ENCODE results near the gene LIPC.

- TF ChIP-seq CTCF (IDR thresholded peaks at IDR 0.05) (no peak), POLR2A (IDR thresholded peaks at IDR 0.05) (no peak), POLR2AphosphoS5 (IDR thresholded peaks at IDR 0.05) (no peak)
These were observed 43.0 kb downstream of the LIPC start for GRCh38 chr15:58474741-58475323.

All from sigmoid colon (tissue), 4 donors.